GM12874 (cell line): ENCODE data around the gene U2SURP.

Experiments used
- TF ChIP-seq, protein P1 (sequence below): IDR thresholded peaks from 2 replicates; pipeline ENCODE4 v1.5.1; 2011; ENCODE audit warnings: low read depth, mild to moderate bottlenecking, control low read depth, low read length, moderate library complexity; ENCODE audit not compliant: insufficient read depth

U2SURP gene

DNA sequence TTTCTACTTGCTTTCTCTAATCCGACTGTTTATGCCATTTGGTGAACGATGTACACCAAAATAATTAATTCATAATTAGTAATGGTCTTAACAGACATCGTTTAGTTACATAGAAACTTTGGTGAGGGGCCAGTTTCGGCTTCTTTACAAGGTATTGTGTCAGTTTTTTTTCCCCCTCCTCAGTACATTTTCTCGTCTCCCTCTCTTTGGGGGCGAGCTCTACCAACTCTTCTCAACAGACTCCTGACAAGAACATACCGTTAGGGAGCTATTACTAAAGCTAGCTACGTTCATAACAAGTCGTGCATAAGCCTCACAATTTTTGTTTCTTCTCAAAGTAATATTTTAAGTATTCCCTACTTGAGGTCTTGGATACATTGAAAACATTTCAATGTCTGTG is 1.4 kb downstream of the U2SURP start:
- TF ChIP-seq, protein P1, sequence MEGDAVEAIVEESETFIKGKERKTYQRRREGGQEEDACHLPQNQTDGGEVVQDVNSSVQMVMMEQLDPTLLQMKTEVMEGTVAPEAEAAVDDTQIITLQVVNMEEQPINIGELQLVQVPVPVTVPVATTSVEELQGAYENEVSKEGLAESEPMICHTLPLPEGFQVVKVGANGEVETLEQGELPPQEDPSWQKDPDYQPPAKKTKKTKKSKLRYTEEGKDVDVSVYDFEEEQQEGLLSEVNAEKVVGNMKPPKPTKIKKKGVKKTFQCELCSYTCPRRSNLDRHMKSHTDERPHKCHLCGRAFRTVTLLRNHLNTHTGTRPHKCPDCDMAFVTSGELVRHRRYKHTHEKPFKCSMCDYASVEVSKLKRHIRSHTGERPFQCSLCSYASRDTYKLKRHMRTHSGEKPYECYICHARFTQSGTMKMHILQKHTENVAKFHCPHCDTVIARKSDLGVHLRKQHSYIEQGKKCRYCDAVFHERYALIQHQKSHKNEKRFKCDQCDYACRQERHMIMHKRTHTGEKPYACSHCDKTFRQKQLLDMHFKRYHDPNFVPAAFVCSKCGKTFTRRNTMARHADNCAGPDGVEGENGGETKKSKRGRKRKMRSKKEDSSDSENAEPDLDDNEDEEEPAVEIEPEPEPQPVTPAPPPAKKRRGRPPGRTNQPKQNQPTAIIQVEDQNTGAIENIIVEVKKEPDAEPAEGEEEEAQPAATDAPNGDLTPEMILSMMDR: no peak

DNA sequence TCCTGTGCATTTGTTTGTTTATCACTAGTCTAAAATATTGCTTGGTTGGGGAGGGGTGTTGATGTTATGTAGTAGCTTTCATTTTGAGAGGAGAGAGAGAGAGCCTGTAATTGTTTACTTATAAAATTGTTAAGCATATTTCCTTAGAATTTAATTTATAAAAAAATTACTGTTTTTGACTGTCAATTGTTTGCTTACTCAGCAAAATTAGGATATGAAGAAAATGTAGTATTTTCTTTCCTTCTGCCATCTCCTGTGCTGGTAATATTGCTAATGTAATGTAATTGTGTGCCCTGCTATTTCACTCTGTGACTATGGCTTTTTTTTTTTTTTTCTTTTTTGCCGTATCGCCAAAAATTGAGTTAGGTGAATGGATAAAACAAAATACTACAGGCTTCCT is 3.5 kb downstream of the U2SURP start:
- TF ChIP-seq, protein P1: no peak

DNA sequence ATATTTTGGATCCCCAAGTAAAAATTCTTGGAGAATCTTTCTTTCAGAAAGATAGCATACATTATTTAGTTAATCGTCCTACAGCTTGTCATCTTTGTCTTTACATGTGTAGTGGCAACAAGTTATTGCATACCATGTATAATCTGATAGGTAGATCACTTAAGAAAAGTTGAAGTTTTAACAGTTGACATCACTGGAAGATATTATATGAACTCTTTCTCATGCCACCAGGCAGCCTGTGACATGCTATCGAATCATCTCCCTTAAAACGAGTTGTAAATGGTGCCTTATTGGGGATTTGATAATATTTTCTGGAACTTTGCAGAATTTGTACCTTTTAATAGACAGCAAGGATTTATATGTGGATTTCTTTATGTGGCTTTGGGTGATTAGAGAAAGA is 8.7 kb downstream of the U2SURP start:
- TF ChIP-seq, protein P1: no peak

DNA sequence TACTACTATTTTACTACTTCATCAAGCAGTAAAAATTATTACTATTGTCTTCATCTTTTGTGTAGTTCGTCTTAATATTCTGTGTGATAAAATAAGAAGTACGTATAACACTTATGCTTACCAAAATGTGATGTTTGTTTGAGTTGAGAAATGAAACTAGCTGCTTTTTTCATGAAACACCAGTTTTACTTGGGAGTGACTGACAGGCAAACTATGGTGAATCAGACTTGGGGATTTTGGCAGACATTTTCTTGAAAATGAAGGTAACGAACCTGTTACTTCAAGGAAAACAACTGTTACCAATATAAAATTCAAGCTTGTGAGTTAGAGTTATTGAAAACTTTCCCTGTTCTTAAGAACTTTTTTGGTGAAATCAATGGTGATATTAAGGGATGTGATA is 10.3 kb downstream of the U2SURP start:
- TF ChIP-seq, protein P1: no peak

DNA sequence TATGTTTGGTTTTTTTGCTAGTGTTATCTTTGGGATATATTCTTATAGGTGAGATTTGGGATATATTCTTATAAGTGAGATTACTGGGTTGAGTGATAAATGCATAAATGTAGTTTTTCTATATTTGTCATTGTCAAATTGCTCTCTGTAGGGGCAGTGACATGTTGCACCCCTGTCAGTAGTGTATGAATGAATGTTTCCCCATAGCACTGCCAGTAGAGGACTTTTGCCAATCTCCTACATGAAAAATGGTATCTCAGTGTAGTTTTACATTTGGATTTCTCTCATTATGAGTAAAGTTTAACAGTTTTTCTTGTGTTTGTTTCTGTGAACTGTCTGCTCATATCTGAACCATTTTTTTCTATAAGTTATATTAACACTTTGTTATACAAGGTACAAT is 13.6 kb downstream of the U2SURP start:
- TF ChIP-seq, protein P1: no peak

DNA sequence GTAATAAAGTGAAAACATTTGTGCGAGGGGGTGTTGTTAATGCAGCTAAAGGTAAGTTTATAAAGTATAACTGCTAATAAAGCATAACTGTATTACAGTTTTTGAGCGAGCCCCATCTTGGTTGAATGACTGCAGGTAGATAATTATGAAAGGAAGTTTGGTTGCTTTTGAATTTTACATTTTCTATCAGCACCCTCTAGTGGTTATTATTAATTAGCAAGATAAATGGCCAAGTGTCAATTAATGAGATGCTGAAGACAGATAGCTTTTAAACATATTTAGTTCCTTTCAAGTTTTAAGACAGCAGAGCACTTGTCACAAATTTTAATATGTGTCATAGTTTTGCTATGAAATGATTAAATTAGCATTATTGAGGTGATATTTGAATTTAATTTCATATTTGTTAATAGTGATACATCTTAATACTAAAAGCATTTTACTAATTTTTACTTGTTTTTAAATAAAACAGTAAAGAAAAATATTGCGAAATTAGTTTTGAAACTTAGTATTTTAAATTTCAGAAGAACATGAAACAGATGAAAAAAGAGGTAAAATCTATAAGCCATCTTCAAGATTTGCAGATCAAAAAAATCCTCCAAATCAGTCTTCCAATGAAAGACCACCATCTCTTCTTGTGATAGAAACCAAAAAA is 15.1 kb downstream of the U2SURP start:
- TF ChIP-seq, protein P1: peak; percentile 27; the same call in 1 of the 2 replicates

DNA sequence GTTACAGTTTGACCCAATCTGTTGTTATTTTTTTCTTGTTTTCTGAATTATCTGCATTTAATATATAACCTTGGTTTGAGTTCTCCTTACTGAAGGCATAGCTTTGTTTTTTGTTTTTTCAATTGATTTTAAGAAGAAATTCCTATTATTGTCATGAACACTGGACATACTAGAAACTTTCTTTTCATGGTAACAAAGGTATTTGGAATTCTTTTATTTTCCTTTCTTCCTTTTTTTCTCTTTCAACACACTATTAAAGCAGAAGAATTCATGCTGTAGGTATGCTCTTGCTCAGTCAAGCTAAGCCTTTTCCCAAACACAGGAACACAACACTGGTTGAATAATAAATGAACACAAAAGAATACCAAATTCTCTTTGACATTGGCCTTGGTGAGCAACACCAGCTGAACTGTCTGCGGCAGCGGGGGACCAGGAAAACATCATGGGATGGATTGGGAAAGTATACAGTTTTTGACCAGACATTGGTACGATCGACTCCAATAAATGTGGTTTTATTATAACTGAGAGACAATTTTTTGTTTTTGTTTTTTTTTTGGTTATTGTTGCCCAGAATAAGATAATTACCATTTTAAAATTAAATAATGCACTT is 23.1 kb downstream of the U2SURP start:
- TF ChIP-seq, protein P1: no peak
